GM18870 (cell line): ENCODE data around the gene FAM161B.
A peak's percentile ranks its signal among the peaks of the same experiment; 100 is the strongest.
"Not testable (repeated sequence)": the region's sequence is repeated elsewhere in the genome, so short reads cannot be mapped to it uniquely, and the experiment has no call there.

Experiments used
- ATAC-seq: cut with Tn5 transposase; IDR thresholded peaks from one replicate; pipeline ENCODE4 v1.9.1; 2021; ENCODE audit warnings: moderate library complexity; ENCODE audit not compliant: unreplicated experiment

FAM161B gene

GRCh38 chr14:73949752-73950734 lies at the start of gene FAM161B, which contains the start of gene COQ6:
TSS of gene FAM161B (minus strand) at chr14:73950094. CDS start at chr14:73950026, 68 bp downstream.
TSS of gene COQ6 (plus strand) at chr14:73950302. CDS start at chr14:73950333, 31 bp downstream.
- peak; percentile 87 for ATAC-seq

- no peak for ATAC-seq
Observed at GRCh38 chr14:73998726-73999125, 48.8 kb upstream of the FAM161B start.

GRCh38 chr14:73997944-73998447 lies 48.1 kb upstream of the FAM161B start:
- ATAC-seq, result no peak

- no peak for ATAC-seq
Observed at GRCh38 chr14:73997108-73997943, 47.4 kb upstream of the FAM161B start.

GRCh38 chr14:73996731-73997107 lies 46.8 kb upstream of the FAM161B start:
- ATAC-seq, result no peak

GRCh38 chr14:73995977-73996378 lies 46.1 kb upstream of the FAM161B start:
- no peak for ATAC-seq

- not testable (repeated sequence) for ATAC-seq
Observed at GRCh38 chr14:73994926-73995325, 45.0 kb upstream of the FAM161B start.

- ATAC-seq, result no peak
Observed at GRCh38 chr14:73991092-73991491, 41.2 kb upstream of the FAM161B start.

GRCh38 chr14:73988656-73989055 lies 38.8 kb upstream of the FAM161B start:
- not testable (repeated sequence) for ATAC-seq

GRCh38 chr14:73988065-73988464 lies 38.2 kb upstream of the FAM161B start:
- no peak for ATAC-seq

- ATAC-seq, result no peak
Observed at GRCh38 chr14:73977896-73978295, 28.0 kb upstream of the FAM161B start.

- no peak for ATAC-seq
Observed at GRCh38 chr14:73976125-73976524, 26.2 kb upstream of the FAM161B start.

GRCh38 chr14:73973497-73973896 lies 23.6 kb upstream of the FAM161B start:
- no peak for ATAC-seq

- ATAC-seq, result no peak
Observed at GRCh38 chr14:73968885-73969284, 19.0 kb upstream of the FAM161B start.

- no peak for ATAC-seq
Observed at GRCh38 chr14:73965216-73965615, 15.3 kb upstream of the FAM161B start.

GRCh38 chr14:73961192-73961591 lies 11.3 kb upstream of the FAM161B start:
- ATAC-seq, result no peak

GRCh38 chr14:73958591-73958990 lies 8.7 kb upstream of the FAM161B start:
- no peak for ATAC-seq

GRCh38 chr14:73955674-73956073 lies 5.8 kb upstream of the FAM161B start:
- no peak for ATAC-seq

GRCh38 chr14:73953731-73954130 lies 3.8 kb upstream of the FAM161B start:
- ATAC-seq, result no peak

GRCh38 chr14:73945159-73945670 lies 4.7 kb downstream of the FAM161B start:
- ATAC-seq, result no peak
